TTC549 (cell line): ENCODE data around the gene SSNA1.
A peak's percentile ranks its signal among the peaks of the same experiment; 100 is the strongest.

ENCODE experiments used
- FAIRE-seq: peaks from 2 replicates; lab custom pipeline; 2012; peaks lifted over from hg19 to GRCh38; lab: Jason Lieb, UNC

The SSNA1 gene

GRCh38 chr9:137184881-137185660 lies 3.4 kb upstream of the SSNA1 start:
- no peak for FAIRE-seq

GRCh38 chr9:137185921-137186320 lies 2.6 kb upstream of the SSNA1 start:
- FAIRE-seq = no peak

GRCh38 chr9:137186385-137186784 lies 2.1 kb upstream of the SSNA1 start:
- no peak for FAIRE-seq

- no peak for FAIRE-seq
Observed at GRCh38 chr9:137187386-137187785, 1.1 kb upstream of the SSNA1 start.

- no peak for FAIRE-seq
Observed at GRCh38 chr9:137188086-137188489, 388 bp upstream of the SSNA1 start.

GRCh38 chr9:137189297-137190295 lies 1.1 kb downstream of the SSNA1 start:
- no peak for FAIRE-seq

GRCh38 chr9:137190315-137190856 lies 1.9 kb downstream of the SSNA1 start:
- no peak for FAIRE-seq

GRCh38 chr9:137191245-137191644 lies 2.8 kb downstream of the SSNA1 start:
- FAIRE-seq = no peak

- FAIRE-seq = no peak
Observed at GRCh38 chr9:137191691-137192447, 3.4 kb downstream of the SSNA1 start.

- FAIRE-seq = no peak
Observed at GRCh38 chr9:137192448-137192780, 3.9 kb downstream of the SSNA1 start.

- no peak for FAIRE-seq
Observed at GRCh38 chr9:137192859-137193258, 4.4 kb downstream of the SSNA1 start.

- no peak for FAIRE-seq
Observed at GRCh38 chr9:137193771-137194170, 5.3 kb downstream of the SSNA1 start.

- no peak for FAIRE-seq
Observed at GRCh38 chr9:137194388-137194787, 5.9 kb downstream of the SSNA1 start.

GRCh38 chr9:137194909-137195308 lies 6.4 kb downstream of the SSNA1 start:
- no peak for FAIRE-seq

GRCh38 chr9:137195525-137196220 lies 7.2 kb downstream of the SSNA1 start:
- FAIRE-seq = no peak

GRCh38 chr9:137198051-137198901 lies 9.8 kb downstream of the SSNA1 start:
- no peak for FAIRE-seq

GRCh38 chr9:137198902-137199283 lies 10.4 kb downstream of the SSNA1 start:
- FAIRE-seq = no peak

GRCh38 chr9:137199411-137200121 lies 11.1 kb downstream of the SSNA1 start:
- FAIRE-seq = no peak

GRCh38 chr9:137200311-137201204 lies 12.1 kb downstream of the SSNA1 start, which contains the start of gene TPRN:
TPRN (minus strand) TSS chr9:137200741; CDS start chr9:137200711, 30 bp downstream.
- FAIRE-seq = peak; percentile 83
